ENCODE measurements around the gene VWC2. TPM values are rescaled to one million over a fixed set of nuclear protein-coding genes. Genes with fewer than 3 reads are reported as not detected.

VWC2 gene
- polyA plus RNA-seq, 1 of the 3 experiments (the other 2 are of a cell fraction): not detected

DNA sequence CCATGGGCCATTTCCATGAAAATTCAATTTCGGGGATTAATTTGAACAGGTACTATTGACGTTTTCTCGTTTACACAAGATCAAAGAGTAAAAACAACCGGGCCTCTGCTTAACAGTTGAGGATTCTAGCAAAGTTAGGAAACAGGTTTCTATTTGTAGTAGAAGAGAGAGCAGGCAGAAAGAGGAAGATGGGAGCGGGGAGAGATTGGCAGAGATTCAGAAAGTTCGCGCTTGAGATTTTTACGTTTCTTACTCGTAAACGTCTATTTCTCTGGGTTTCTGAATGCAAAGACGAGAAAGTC, 571 bp upstream of the VWC2 start:
- no peaks in the 10 kb centered on the region for H3F3A ChIP-seq (replicated peaks; ENCODE audit: insufficient read depth)
- ChIA-PET POLR2A (no interaction called here), CTCF (interaction anchor here (0.5 kb wide), 1 partner anchor 1591 kb away, joined by 3 read pairs; no protein-coding TSS in a partner anchor)
- H3K27ac ChIP-seq (ENCODE audit: low read depth in 2 of 2, low read length in 1 of 2): no peak overlapping the region
- peak overlapping the region; percentile 68; the same call in 1 of the 2 replicates for H3K4me2 ChIP-seq
- H3K4me3 ChIP-seq (ENCODE audit: low read depth in 2 of 2, low read length in 1 of 2): peak overlapping the region in 1 of 2 experiments; percentile 49; a peak in 2 of 4 replicates
- 4% methylated on average over 11 of the region's 11 CpGs for WGBS (ENCODE audit: low lambda C conversion rate)
- H3K9ac ChIP-seq: no peak overlapping the region
- no peaks in the 10 kb centered on the region for H3K36me3 ChIP-seq (replicated peaks in 1 of 2; ENCODE audit: control insufficient read depth in 1 of 2, insufficient read depth in 2 of 2, low read length in 1 of 2)
- H4K20me1 ChIP-seq (ENCODE audit: insufficient read depth): peaks cover 4% of the 10 kb centered on the region; the same call in 1 of the 2 replicates
- no peaks in the 10 kb centered on the region for H3K9me3 ChIP-seq
- no peak overlapping the region for H2AFZ ChIP-seq (ENCODE audit: low read depth)
- H3K27me3 ChIP-seq (ENCODE audit: insufficient read depth): peaks cover 61% of the 10 kb centered on the region
- no peaks in the 10 kb centered on the region for H3K79me2 ChIP-seq (ENCODE audit: insufficient read depth)
- no peaks in the 10 kb centered on the region for H3K9me2 ChIP-seq
- no peak for DNase-seq
- H3K4me1 ChIP-seq (ENCODE audit: control insufficient read depth in 1 of 2, insufficient read depth in 2 of 2, low read depth in 1 of 2, low read length in 1 of 2): no peaks in the 10 kb centered on the region
- TF ChIP-seq EZH2phosphoT487 (IDR thresholded peaks at IDR 0.05; ENCODE audit: borderline replicate concordance, low read depth) (no peak), RFX5 (IDR thresholded peaks at IDR 0.05; ENCODE audit: low read length) (no peak), NRF1 (IDR thresholded peaks at IDR 0.05; ENCODE audit: low read depth, low read length) (no peak), TEAD4 (IDR thresholded peaks at IDR 0.05; ENCODE audit: borderline replicate concordance, insufficient read depth) (no peak), MXI1 (IDR thresholded peaks at IDR 0.05; ENCODE audit: low read depth, low read length) (no peak), TAF1 (IDR thresholded peaks at IDR 0.05; ENCODE audit: borderline replicate concordance, low read depth, low read length) (no peak), TCF12 (IDR thresholded peaks at IDR 0.05) (no peak), POLR2AphosphoS5 (IDR thresholded peaks at IDR 0.05; ENCODE audit: low read depth, low read length) (no peak)
- TF ChIP-seq, protein P1, sequence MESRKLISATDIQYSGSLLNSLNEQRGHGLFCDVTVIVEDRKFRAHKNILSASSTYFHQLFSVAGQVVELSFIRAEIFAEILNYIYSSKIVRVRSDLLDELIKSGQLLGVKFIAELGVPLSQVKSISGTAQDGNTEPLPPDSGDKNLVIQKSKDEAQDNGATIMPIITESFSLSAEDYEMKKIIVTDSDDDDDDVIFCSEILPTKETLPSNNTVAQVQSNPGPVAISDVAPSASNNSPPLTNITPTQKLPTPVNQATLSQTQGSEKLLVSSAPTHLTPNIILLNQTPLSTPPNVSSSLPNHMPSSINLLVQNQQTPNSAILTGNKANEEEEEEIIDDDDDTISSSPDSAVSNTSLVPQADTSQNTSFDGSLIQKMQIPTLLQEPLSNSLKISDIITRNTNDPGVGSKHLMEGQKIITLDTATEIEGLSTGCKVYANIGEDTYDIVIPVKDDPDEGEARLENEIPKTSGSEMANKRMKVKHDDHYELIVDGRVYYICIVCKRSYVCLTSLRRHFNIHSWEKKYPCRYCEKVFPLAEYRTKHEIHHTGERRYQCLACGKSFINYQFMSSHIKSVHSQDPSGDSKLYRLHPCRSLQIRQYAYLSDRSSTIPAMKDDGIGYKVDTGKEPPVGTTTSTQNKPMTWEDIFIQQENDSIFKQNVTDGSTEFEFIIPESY (IDR thresholded peaks at IDR 0.05; ENCODE audit: borderline replicate concordance, low read depth): no peak

- Histone ChIP-seq H3K9me3 (no peaks in the 10 kb centered on the region), H3K9ac (no peak overlapping the region), H3K9me2 (no peaks in the 10 kb centered on the region), H4K20me1 (ENCODE audit: insufficient read depth) (peaks cover 4% of the 10 kb centered on the region; the same call in 1 of the 2 replicates), H3K27ac (ENCODE audit: low read depth in 2 of 2, low read length in 1 of 2) (no peak overlapping the region), H3K4me2 (no peak overlapping the region), H3K36me3 (replicated peaks in 1 of 2; ENCODE audit: control insufficient read depth in 1 of 2, insufficient read depth in 2 of 2, low read length in 1 of 2) (no peaks in the 10 kb centered on the region), H3K27me3 (ENCODE audit: insufficient read depth) (peaks cover 65% of the 10 kb centered on the region), H3F3A (replicated peaks; ENCODE audit: insufficient read depth) (no peaks in the 10 kb centered on the region), H3K79me2 (ENCODE audit: insufficient read depth) (no peaks in the 10 kb centered on the region), H2AFZ (ENCODE audit: low read depth) (no peak overlapping the region), H3K4me1 (ENCODE audit: control insufficient read depth in 1 of 2, insufficient read depth in 2 of 2, low read depth in 1 of 2, low read length in 1 of 2) (no peaks in the 10 kb centered on the region), H3K4me3 (ENCODE audit: low read depth in 2 of 2, low read length in 1 of 2) (no peak overlapping the region)
- TF ChIP-seq NFIC (IDR thresholded peaks at IDR 0.05; ENCODE audit: borderline replicate concordance) (no peak), YY1 (IDR thresholded peaks at IDR 0.05; ENCODE audit: low read depth) (no peak), MEF2A (IDR thresholded peaks at IDR 0.05; ENCODE audit: borderline replicate concordance, low read depth) (no peak)
- DNase-seq: peak; percentile 42
- ChIA-PET POLR2A (no interaction called here), CTCF (interaction anchor here (1.8 kb wide), 1 partner anchor 17 kb away, joined by 4 read pairs; no protein-coding TSS in a partner anchor)
- WGBS (ENCODE audit: low lambda C conversion rate): 8% methylated on average over 31 of the region's 56 CpGs
Observed at GRCh38 chr7:49773936-49774458, 559 bp downstream of the VWC2 start.
